HG03159 (cell line): Measurements from ENCODE around the gene MCM5.
"Not testable (repeated sequence)": the region's sequence is repeated elsewhere in the genome, so short reads cannot be mapped to it uniquely, and the experiment has no call there.

ENCODE experiments used
- ATAC-seq: cut with Tn5 transposase; IDR thresholded peaks from one replicate; pipeline ENCODE4 v1.9.1; 2021; ENCODE audit warnings: mild to moderate bottlenecking, moderate library complexity; ENCODE audit not compliant: unreplicated experiment

MCM5 gene

DNA sequence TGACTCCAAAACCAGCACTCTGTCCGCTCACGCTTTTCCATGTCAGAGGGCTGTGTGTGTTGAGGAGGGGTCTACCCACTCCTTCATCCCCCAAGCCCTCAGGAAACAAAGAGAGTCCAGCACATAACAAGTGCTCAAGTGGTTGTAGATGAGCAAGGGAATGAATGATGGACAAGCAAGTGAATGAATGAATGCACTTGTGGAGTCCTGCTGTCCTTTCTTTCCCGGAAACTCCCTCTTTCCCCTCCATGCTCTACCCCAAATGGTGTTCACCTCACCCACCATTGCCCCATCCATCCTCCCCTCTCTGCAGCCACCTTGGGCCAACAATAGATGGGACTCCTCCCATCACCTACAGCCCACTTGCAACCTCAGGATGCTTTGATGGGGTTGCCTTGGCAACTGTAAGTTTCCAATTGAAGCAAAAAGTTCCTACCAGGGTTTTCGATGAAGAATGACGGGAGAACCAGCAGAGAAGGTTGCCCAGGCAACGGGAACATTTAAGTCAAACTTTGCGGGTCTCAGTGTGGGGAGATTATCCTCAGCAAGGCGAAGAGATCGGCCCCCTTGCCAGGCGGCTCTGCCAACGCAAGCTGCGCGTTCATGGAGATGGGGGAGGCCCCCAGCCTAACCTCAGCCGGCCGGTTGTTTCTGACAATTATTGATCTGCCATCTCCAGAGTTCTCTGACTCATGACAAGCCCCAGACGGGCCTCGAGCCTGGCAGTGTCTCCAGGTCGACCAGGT lies 51.1 kb downstream of the MCM5 start:
- no peak for ATAC-seq

DNA sequence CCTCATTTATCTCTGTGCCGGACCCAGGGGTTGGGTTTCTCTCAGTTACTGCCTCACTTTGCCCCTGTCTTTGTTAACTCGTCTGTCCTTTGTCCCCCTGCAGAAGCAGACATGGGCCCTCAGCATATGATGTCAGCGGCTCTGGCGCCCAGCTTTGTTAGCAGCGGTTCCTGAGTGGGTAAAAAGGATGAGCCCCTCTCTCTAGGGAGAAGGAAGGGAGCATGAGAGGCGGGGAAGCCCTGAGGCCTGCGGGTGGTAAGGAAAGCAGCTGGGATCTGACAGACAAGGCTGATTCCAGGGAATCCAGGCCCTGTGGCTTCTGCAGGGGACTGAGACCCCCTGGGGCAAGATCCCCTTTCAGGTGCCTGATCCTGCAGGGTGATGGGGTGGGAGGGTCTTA lies 51.7 kb downstream of the MCM5 start:
- no peak for ATAC-seq

DNA sequence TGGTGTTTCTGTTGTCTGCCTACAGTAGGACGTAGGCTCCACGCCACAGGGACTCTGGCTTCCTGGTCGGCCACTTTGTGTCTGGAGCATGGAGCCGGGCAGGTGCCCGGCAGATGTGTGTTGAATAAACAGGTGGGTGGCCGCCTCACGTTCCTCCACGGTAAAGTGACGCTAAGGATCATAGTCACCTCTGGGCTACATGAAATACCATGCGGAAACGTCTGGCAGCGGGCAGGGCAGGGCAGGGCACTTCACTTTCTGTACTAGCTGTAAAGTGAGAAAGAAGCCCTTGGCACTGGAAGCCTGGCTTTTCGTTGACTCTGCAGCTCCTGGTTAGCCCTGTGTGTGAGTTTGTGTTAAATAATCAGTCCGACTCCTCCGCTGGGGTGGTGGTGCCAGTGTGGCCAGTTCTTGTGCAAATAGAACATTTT lies 52.4 kb downstream of the MCM5 start:
- no peak for ATAC-seq

DNA sequence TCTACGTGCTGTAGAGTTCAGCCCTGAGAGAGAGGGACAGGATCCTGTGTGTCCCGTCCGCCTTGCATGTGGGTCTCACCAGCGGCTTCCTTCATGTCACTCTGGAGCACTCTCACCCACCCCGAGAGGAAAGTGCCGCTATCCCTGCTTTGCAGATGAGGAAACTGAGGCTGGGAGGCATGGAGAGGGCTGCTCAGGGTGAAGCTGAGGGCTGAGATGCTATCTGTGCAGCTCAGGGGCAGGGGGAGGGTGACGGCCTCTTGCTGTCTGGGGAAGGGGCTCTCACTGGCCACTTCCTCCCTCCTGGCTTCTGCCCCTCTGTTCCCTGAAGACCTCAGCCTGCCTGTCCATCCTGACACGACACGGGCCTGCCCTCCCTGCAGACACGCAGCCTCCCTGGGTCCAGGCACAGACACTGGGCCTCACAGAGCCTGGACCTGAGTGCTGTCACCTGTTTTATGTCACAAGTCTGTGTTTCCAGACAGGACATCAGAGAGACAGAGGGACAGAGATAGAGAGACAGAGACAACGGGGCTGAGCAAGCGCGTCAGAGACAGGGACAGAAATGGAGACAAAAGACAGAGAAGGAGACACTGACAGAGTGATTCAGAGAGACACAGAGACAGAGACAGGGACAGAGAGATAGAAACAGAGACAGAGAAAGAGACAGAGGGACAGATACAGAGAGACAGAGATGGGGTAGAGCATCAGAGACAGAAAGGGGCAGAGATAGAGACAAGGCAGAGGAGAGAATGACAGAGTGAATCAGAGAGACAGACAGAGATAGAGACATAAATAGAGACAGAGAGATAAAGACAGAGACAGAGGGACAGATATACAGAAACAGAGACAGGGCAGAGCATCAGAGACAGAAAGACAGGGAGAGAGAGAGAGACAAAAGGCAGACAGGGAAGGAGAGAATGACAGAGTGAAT lies 53.1 kb downstream of the MCM5 start:
- ATAC-seq: no peak

DNA sequence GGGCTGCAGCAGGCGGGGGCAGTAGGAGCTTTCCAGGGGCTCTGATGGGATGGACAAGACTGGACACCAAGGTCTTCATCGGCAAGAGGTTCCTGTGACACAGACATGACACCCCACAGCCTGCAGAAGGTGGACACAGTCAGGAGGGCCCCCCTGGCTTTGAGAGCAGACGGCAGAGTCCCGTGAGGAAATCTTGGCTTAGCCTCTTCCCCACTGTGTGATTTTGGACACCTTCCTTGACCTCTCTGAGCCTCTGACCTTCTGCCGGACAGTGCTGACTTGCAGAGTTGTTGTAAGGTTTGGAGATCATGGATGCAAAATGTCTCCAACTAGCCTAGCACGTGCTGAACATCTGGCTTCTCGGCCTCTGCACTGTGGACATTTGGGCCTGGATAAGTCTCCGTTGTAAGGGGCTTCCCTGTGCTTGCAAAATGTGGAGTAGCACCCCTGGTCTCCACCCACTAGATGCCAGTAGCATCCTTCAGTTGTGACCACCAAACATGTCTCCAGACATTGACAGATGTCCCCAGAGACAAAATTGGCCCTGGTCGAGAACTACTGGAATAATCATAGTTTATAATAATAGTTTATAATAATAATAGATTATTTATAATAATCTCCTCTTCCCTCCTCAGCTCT lies 54.6 kb downstream of the MCM5 start:
- no peak for ATAC-seq

DNA sequence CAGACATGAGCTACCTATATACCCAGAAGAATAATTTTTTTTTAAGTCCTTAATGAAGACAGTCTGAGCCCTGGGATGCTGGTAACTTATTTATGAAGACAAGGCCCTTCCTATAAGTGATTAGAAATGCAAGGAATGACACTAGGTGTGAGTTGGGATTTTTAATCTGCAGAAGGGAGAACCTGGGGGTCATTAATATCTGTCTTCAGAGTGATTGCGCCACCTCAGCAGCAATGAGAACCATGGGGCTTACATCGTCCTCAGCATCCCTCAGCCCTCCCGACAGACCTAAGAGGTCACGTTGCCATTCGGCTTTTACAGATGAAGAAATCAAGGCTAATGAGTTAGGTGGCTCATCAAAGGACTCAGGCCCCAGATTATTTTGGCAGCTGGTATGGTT lies 55.6 kb downstream of the MCM5 start:
- no peak for ATAC-seq

DNA sequence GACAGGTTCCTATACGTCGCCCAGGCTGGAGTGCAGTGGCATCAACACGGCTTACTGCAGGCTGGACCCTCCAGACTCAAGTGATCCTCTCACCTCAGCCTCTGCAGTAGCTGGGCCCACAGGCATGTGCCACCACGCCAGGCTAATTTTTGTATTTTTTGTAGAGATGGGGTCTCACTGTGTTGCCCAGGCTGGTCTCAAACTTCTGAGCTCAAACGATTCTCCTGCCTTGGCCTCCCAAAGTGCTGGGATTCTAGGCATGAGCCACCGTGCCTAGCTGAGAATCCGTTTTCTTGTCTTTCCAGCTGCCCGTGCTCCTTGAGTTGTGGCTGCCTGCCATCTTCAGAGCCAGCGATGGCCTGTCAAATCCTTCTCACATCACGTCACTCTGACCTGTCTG lies 56.8 kb downstream of the MCM5 start:
- no peak for ATAC-seq

DNA sequence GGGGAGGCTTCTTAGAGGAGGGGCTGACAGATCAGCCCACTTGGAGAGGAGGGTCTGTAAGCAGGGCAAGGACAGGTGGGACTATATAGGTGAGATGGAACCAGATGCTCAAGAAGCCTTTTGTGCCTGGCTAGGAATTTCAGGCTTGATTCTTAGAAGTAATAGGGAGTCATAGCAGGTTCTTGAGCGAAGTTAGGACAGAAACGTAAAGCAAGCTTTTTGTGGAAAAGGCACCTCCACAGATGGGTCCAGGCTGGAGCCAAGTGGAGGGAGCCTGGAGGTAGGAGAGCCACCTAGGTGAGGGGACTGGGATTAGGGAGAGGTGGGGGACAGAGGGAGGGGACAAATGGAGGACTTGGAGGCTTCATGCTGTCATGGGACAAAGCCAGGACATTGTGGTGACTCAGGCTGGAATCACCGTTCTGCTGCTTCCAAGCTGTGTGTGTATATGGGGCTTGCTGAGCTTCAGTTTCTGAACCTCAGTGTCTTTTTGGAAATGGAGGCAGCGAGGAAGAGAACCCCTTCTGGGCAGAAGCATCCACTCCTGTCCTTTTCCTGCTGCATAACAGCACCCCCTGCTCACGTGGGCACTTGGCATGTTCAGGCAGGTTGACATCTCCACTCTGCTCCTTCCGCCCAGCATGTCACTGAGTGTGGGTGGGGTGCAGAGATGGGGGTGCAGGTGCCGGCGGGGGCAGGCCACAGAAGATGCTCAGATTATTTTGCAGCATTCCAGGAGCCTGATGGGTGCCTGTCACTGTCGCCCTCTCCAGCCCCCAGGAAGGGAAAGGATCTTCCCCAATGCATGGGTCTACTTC lies 58.0 kb downstream of the MCM5 start:
- ATAC-seq: no peak

DNA sequence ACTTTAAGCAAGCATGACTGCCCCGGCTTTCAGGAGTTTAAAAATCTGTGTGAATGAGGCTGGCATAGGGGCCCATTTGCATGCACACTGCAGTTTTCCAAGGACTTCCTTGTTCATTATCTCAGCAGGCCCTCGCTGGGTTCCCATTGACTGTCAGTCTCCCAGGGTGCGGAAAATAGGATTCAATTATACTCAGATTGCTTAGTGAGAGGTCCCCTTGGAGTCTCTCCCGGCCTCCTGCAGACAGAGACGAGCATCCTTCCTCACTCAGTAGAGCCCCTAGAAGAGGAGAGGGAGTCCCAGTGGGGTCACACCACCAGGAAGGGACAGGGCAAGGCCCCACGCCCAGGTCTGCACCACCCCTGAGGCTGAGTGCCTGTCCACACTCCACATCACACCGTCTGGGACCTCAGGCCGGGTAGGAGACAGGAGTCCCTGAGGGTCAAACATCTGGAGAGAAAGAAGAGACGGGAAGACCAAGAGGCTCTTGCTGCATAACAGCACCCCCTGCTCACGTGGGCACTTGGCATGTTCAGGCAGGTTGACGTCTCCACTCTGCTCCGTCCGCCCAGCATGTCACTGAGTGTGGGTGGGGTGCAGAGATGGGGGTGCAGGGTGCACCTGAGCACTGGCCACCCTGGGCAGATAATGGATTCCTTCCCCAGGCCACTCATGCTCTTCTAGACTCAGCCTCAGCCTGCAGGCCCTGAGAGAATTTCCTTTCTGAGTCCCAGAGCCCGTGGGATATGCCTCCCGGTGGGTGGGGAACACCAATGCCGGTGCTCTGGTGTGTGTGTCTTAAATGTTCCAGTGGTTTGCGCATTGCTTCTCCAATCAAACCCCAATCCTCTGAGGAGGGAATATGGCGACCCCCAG lies 58.8 kb downstream of the MCM5 start:
- ATAC-seq: no peak

DNA sequence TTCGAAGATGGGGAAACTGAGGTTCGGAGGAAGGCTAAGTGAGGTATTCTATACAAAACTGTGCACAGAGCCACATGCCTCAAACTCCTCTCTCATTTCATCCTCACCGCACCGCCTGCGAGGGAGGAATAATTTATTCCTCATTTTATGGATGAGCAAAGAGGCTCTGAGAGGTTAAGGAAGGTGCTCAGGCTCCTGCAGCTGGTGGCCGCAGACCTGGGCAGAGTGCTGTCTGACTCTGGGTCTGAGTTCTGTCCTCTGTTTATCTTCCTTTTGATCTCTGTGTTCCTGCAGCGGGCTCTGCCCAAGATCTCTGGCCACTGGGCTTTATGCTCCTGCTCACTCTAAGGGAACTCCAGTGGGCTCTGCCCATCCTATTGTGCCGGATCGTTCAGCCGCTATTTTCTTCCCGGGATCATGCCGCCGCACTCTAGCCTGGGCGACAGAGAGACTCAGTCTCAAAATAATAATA lies 59.5 kb downstream of the MCM5 start:
- no peak for ATAC-seq

DNA sequence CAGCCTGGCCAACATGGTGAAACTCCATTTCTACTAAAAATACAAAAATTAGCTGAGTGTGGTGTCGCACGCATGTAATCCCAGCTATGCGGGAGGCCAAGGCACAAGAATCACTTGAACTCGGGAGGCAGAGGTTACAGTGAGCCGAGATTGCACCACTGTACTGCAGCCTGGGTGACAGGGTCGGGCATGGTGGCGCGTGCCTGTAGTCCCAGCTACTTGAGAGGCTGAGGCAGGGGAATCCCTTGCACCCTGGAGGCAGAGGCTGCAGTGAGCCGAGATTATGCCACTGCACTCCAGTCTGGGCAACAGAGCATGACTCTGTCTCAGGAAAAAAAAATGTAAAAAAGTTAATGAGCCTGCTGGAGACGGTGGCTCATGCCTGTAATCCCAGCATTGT lies 60.0 kb downstream of the MCM5 start:
- ATAC-seq: not testable (repeated sequence)

DNA sequence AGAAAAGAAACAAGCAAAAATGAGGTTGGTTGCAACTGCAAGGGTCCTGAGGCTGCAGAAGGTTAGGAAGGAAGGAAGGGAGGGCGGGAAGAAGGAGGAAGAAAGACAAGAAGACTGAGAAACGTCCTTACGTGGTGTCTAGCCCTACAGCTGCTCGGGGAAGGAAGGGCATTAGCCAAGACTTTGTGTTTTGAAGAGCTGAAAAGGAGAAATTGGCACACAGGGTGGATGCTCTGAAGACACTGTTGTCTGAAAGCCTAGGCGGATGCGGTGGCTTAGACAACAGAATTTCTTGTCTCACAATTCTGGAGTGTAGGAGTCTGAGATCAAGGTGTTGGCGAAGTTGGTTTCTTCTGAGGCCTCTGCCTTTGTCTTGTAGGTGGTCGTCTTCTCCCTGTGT lies 60.7 kb downstream of the MCM5 start:
- no peak for ATAC-seq

DNA sequence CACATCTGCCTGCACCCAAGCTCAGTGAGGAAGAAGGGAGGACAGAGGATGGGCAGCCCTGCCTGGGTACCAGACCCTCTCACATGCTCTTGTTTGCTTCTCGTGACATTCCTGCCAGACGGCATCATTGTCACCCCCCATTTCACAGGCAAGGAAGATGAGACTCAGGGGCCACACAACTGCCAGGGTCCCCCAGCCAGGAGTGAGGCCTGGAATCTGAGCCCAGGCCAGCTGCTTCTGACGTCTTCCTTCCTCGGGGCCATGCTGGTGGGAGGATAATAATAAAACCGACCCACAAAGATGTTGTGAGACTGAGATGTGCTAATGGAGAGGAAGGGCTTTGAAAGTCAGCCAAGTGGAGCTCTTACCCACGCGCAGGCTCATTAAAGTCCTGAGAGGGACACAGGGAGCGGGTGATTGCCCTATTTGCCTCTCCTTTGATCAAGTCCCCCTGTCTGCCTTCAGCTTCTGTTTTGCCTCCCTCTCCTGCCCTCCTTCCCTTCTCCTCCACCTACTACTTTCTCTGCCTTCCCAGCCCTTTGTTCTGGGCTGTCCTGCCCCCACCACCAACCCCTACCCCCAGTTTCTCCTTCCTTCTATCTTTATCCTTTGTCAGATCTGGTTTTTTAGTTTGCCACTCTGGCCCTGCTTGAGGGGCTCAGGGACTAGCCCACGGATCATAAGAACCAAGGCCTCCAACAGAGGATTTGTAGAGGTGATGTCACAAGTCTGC lies 62.7 kb downstream of the MCM5 start:
- ATAC-seq: no peak

DNA sequence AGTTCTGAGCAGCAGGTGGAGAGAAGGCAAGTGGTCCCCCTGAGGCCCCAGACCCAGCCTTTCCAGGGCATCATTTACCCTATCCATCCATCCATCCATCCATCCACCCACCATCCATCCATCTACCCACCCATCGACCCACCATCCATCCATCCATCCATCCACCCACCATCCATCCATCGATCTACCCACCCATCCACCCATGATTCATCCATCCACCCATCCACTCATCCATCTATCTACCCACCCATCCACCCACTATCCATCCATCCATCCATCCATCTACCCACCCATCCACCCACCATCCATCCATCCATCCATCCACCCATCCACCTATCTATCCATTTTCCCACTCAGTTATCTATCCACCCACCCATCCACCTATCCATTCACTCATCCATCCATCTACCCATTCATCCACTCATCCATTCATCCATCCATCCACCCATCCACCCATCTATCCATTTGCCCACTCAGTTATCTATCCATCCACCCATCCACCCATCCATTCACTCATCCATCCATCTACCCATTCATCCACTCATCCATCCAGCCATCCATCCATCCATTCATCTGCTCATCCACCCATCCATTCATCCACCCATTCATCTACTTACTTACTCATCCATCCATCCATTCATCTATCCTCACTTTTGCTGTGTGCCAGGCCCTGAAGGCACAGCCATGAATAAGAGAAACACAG lies 63.4 kb downstream of the MCM5 start:
- ATAC-seq: no peak

DNA sequence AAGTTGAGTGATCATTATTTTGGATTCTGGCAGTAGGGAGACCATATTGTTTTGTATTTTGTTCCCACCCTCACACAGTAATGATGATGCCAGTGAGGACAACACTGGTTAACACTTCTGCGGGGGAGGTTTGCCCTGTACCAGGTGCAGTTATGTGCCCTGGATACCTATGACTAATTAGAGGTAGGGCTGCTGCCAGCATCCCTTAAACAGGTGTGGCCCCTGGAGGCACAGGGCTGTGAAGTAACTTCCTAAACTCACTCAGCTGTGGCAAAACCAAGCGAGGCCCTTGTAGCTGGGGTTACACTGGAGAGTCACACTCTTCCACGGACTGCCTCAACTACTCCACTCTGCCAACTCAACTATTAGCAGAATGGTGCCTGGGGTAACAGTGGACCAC lies 64.5 kb downstream of the MCM5 start:
- no peak for ATAC-seq

DNA sequence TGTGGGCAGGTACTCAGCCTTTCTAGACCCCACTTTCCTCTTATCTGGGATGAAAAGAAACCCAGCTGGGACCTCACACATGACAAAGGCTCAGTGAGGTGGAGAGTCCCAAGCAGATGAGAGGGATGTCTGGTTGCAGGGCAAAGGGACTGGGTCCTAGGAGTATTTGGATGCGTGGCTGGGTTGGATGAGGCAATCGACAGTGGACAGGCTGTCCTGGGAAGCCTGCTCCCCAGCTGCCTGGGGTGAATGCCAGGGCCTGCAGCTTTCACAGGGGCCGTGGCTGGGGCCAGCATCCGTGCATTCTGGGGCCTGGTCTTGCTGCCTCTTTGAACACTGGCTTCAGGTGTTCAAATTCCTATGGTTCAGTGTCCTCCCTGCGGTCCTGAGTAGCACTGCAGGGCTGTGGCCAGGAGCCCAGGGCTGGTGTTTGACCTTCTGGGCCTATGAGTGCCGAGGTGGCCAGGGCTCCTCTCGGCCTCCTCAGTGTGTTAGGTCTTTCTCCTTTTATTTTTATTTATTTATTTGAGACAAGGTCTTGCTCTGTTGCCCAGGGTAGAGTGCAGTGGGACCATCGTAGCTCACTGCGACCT lies 65.3 kb downstream of the MCM5 start:
- ATAC-seq: no peak

DNA sequence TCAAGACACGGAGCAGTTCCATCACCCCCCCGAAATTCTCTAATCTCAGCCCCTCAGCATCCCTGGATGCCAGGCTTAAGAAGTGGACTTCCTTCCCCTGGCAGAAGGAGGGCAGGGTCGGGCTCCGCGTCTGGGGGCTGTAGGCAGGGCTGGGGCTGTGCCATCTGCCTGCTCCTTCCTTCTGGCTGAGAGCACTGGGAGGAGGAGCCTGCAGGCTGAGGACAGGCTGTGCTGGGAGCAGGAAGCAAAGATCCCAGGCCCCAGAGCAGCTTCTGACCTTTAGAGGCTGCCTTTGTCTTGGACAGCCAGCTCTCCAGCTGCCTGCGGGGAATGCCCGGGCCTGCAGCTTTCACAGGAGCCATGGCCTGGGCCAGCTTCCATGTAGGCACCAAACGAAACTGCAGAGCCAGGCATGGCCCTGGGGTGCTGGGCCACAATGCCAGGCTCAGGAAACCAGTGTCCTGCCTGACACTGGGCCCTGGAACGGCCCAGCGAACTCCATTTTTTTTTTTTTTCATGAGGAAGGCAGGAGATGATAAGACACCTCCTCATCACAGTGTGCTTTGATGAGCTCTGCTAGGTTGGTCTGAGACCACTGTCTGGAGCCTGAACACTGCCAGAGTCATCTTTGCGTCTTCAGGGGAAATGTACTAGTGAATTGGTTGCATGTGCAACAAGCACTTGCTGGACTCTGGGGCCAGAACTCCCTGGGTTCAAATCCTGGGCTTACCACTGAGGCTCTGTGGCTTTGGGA lies 67.9 kb downstream of the MCM5 start:
- ATAC-seq: no peak
